HG03342 (cell line): Measurements from ENCODE around the gene MANBA.
A peak's percentile ranks its signal among the peaks of the same experiment; 100 is the strongest.
"Not testable (repeated sequence)": the region's sequence is repeated elsewhere in the genome, so short reads cannot be mapped to it uniquely, and the experiment has no call there.

Experiments
- ATAC-seq: cut with Tn5 transposase; IDR thresholded peaks from one replicate; pipeline ENCODE4 v1.9.1; 2021; ENCODE audit warnings: mild to moderate bottlenecking, moderate library complexity; ENCODE audit not compliant: unreplicated experiment

The MANBA gene

GRCh38 chr4:102764901-102765300, 4.1 kb upstream of the MANBA start:
- no peak for ATAC-seq

DNA sequence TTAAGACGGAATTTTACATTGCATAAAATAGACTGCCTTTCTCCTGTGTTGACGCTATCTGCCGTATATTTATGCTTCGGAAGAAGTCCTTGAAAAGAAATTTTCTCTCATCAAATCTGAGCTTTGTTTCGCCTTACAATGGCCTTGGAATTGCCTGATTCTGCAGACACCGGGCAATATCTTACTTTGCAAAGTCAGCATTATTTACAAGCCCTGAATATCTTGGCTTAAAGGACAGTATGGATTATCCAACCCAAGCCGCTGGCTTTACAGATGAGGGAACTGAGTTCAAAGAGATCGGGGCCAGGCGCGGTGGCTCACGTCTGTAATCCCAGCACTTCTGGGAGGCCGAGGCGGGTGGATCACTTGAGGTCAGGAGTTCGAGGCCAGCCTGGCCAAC, 1.1 kb upstream of the MANBA start:
- no peak for ATAC-seq

DNA sequence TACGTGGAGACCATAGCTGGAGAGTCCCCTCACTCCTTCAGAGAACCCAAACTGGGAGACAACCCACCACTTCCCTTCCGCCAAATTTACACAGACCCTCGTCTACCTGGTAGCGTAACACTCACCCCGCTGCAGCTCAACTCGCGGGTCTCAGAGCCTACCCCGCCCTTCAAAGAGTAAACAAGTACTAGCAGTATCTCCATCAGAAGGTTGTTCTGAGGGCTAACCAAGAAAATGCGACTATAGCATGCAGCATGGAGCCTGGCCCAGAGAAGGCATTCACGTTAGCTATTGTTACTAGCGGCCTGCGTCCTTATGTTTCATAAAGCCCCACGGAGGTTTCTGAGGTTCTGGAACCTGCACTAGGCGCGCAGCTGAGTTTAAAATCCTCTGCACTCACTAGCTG, 531 bp upstream of the MANBA start:
- no peak for ATAC-seq

DNA sequence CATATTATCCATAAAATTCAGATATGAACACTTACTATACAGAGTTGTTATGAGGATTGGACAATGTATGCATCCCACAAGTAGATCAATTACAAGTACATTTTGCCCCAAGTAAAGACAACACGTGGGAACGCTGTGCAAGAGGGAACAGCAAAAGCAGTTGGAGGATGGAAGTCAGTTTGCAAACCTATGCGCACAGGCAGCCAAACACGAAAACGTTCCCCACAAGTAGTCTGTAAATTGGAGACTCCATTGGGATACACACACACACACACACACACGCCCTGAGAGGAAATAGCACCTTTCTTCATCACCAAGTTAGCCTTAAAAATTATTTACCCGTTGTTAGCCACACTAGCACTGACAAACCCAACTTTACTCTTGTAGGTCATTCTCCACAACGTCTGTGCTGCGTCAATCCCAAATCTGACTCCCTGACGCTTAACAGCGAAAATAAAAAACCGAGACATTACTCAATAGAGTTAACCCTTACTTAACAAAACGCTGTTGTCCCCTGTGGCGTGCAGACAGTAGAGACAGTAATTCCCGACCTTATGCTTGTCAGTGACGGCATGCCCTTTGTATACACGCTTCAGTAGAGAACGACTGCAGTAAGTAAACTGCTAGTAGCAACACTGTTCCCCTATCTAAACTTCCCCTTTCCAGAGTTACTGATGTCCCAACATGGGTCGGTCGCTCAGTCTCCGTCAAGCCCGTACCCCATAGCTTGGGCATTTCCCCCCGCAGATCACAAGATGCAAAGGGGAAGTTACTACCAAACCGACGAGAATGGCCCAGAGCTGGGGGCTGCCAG, 730 bp downstream of the MANBA start:
- peak; percentile 67 for ATAC-seq

GRCh38 chr4:102758241-102759160, 2.3 kb downstream of the MANBA start:
- no peak for ATAC-seq

GRCh38 chr4:102757681-102758080, 3.1 kb downstream of the MANBA start:
- no peak for ATAC-seq

DNA sequence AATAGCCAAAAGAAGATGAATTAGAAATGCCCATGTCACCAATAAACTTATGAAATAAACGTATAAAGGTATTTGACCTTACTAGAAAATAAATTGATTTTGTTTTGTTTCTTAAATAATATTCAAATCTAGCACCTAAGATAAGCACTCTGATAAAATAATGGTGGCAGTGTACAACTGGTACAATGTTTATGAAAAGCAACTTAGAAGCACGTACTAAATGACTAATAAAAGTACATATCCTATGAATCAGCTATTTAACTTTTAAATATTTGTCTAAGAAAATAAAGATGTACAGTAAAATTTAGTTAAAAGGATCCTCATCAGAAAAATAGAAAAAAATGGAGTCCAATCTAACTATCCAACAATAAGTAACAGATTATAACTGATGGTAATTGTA, 6.7 kb downstream of the MANBA start:
- ATAC-seq = no peak

DNA sequence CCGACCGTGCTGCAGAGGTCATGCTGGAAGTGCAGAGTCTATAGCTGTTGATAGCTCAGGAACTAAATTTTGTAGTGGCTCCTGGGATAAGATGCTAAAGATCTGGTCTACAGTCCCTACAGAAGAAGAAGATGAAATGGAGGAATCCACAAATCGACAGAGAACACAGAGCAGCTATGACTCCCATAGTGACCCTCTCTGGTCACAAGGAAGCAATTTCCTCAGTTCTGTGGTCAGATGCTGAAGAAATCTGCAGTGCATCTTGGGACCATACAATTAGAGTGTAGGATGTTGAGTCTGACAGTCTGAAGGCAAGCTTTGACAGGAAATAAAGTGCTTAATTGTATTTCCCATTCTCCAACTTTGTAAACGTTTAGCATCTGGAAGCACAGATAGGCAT, 8.8 kb downstream of the MANBA start:
- no peak for ATAC-seq

- peak; percentile 98 for ATAC-seq
Measured at GRCh38 chr4:102743352-102743751, 17.4 kb downstream of the MANBA start.

GRCh38 chr4:102738802-102739201, 22.0 kb downstream of the MANBA start:
- ATAC-seq = not testable (repeated sequence)

DNA sequence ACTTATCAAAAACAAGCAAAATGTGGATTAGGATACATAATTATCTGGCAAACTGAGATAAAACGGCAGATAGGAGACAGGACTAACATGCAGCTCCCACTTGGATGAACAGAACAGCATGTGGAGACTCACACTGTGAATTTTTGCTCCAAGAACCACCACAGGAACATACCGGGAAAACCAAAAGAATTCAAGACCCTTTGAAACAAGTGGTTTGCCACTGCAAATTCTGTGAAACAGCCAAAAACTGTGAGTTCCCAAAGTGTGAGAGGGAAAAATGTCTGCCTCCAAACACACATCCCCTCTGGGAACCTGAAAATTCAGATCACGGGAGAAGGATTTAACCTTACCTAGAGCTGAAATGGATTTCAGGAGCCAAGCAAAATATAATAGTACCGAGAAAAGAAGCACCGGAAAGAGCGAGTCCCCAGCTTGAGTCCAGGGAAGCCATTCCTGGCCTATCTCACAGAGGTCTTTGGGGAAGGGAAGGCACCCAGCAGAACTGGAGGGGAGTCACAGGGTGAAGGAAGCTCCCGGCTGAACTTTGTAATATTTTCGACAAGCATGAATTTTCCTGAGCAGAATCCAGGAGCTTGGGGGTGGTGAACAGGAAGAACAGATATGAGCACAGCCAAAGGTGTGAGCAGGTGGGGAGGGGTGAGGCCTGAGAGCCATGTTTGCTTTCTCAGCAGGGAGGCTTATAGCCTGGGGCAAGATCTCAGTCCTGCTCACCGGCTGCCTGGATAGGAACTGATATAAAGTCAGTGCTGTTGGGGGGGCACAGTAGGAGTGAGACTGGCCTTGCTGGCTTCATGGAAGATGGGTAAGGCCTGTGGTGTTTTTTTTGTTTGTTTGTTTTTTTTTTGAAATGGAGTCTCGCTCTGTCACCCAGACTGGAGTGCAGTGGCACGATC, 23.9 kb downstream of the MANBA start:
- ATAC-seq = no peak

GRCh38 chr4:102735582-102735981, 25.2 kb downstream of the MANBA start:
- no peak for ATAC-seq

DNA sequence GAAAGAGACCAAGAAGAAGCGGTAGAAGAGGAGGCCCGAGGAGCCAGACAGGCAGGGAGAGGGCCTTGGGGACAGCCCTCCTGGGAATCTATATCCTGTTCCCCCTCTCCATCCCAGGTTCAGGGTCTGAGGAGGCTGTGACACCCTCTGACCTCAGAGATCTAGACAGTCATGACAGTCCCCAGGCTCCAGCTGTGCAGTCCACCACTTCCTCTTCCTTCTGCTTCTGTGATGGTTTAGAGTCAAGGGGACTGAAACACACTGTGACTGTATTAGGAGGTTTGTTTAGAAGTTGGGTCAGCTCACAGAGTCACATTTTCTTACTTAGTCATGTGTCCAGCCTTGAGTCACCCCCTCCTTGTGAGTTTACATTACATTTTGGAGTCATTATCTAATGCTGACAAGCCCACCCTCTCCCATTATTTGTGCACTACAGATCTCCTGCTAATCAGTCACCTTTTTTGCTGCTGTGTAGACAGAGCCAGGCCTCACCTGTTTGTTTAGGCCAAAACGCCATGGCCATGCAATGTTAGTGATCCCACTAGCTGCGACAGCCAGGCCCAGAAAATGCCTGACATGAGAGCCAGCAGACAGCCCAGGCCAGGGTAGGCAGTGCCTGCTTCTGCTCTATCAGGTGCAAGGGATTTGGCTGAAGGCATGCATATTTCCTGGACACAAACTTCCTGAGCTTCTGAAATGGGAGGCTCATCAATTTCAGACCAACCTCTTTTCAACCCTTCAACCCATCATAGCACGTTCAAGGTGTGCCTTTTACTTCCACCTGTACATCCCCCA, 26.0 kb downstream of the MANBA start:
- peak; percentile 100 for ATAC-seq

DNA sequence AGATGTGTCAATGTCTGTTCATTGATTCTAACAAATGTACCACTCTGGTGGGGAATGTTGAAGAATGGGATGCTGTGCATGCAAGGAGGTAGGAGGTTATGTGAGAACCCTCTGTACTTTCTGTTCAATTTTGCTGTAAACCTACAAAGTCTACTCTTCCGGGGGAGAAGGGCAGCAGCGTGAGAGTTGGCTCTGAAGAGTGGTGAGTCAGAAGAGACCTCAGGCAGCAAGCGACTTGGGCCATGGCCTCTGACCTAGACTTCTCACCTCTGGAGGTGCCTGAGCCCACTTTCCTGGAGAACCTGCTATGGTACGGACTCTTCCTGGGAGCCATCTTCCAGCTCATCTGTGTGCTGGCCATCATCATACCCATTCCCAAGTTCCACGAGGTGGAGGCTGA, 26.7 kb downstream of the MANBA start:
- peak; percentile 32 for ATAC-seq

- no peak for ATAC-seq
Measured at GRCh38 chr4:102733084-102733483, 27.7 kb downstream of the MANBA start.

DNA sequence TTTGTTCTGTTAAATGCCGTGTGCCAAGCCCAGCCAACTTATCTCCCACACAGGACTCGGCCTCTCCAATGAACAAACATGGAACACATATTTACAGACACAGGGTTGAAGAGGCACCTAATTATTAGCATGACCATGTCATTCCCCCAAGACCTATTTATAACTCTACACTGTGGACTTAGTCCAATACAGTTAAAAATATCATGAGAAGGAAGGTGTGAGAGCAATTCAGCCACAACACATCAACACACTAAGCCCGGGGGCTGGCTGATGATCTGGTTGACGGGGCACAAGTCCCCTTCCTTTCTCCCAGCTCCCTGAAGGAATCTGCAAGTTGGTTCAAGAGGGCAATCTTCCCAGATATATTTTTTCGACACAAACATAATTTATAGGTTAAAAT, 28.1 kb downstream of the MANBA start:
- no peak for ATAC-seq

GRCh38 chr4:102730968-102731533, 29.7 kb downstream of the MANBA start:
- no peak for ATAC-seq

GRCh38 chr4:102729486-102729885, 31.3 kb downstream of the MANBA start:
- ATAC-seq = not testable (repeated sequence)

- ATAC-seq = not testable (repeated sequence)
Measured at GRCh38 chr4:102726919-102727318, 33.8 kb downstream of the MANBA start.

DNA sequence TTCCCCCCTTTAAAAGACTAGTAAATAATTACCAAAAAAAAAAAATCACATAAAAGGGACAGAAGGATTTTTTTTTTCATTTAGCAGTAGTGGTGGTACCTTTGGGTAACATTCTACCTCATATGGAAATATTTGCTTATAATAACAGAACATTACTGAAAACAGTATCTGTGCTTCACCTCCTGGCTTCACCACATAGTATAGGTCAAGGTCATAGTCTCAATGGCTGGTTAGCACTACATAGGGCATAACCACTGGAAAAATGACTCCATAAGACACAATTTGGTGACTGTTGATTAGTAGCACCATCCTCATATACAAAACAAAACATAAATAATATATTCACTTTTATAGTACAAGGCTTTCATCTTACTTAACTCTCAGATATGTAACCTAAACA, 34.7 kb downstream of the MANBA start:
- ATAC-seq = no peak
